ENCODE data around the gene CPNE2. TPM values are rescaled to one million over a fixed set of nuclear protein-coding genes. Genes with fewer than 3 reads are reported as not detected.
"Not testable (repeated sequence)": the region's sequence is repeated elsewhere in the genome, so short reads cannot be mapped to it uniquely, and the experiment has no call there.

Gene CPNE2
- total and polyA plus RNA-seq, 10 of the 15 experiments (the other 5 are each of a cell fraction or from before 2014, with no cell fraction given), result 3.1 to 22.1 (median 9.9) TPM

GRCh38 chr16:57070424-57070823 is 22.0 kb upstream of the CPNE2 start (continued):
- TF ChIP-seq, protein P1, sequence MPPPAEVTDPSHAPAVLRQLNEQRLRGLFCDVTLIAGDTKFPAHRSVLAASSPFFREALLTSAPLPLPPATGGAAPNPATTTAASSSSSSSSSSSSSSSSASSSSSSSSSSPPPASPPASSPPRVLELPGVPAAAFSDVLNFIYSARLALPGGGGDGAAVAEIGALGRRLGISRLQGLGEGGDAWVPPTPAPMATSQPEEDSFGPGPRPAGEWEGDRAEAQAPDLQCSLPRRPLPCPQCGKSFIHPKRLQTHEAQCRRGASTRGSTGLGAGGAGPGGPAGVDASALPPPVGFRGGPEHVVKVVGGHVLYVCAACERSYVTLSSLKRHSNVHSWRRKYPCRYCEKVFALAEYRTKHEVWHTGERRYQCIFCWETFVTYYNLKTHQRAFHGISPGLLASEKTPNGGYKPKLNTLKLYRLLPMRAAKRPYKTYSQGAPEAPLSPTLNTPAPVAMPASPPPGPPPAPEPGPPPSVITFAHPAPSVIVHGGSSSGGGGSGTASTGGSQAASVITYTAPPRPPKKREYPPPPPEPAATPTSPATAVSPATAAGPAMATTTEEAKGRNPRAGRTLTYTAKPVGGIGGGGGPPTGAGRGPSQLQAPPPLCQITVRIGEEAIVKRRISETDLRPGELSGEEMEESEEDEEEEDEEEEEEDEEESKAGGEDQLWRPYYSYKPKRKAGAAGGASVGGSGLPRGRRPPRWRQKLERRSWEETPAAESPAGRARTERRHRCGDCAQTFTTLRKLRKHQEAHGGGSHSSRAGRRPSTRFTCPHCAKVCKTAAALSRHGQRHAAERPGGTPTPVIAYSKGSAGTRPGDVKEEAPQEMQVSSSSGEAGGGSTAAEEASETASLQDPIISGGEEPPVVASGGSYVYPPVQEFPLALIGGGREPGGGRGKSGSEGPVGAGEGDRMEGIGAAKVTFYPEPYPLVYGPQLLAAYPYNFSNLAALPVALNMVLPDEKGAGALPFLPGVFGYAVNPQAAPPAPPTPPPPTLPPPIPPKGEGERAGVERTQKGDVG (CRISPR knock-in tag; IDR thresholded peaks at IDR 0.05), result no peak
- TF ChIP-seq RB1 (IDR thresholded peaks at IDR 0.05; ENCODE audit: borderline replicate concordance) (no peak), TCF3 (IDR thresholded peaks at IDR 0.05; ENCODE audit: borderline replicate concordance, insufficient read depth, low read depth, low read length) (no peak), BACH1 (IDR thresholded peaks at IDR 0.05; ENCODE audit: borderline replicate concordance) (no peak), RBBP5 (conservative IDR thresholded peaks at IDR 0.05) (no peak), NFIC (IDR thresholded peaks at IDR 0.05; ENCODE audit: low read depth, low read length) (no peak)

DNA sequence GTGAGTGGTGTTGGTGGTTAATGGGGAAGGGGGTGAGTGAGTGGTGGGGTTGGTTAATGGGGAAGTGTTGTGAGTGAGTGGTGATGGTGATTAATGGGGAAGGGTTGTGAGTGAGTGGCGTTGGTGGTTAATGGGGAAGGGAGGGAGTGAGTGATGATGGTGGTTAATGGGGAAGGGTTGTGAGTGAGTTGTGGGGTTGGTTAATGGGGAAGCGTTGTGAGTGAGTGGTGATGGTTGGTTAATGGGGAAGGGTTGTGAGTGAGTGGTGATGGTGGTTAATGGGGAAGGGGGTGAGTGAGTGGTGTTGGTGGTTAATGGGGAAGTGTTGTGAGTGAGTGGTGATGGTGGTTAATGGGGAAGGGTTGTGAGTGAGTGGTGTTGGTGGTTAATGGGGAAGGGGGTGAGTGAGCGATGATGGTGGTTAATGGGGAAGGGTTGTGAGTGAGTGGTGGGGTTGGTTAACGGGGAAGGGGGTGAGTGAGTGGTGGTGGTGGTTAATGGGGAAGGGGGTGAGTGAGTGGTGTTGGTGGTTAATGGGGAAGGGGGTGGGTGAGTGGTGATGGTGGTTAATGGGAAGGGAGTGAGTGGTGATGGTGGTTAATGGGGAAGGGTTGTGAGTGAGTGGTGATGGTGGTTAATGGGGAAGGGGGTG is 21.2 kb upstream of the CPNE2 start:
- not testable (repeated sequence) for FAIRE-seq

More for the DNA sequence above, 21.2 kb upstream of the CPNE2 start:
- H3K4me2 ChIP-seq (ENCODE audit: control insufficient read depth, insufficient read depth); DNase-seq (ENCODE audit: low read depth, low spot score); H3K9me3 ChIP-seq (replicated peaks; ENCODE audit: control insufficient read depth, insufficient read depth, low read length); H3K27ac ChIP-seq (ENCODE audit: control insufficient read depth, insufficient read depth); SMC1A ChIA-PET (ENCODE audit: uncharacterized antibody, unreplicated experiment); H3K9ac ChIP-seq (ENCODE audit: control insufficient read depth, insufficient read depth, low read length); H2AFZ ChIP-seq (ENCODE audit: control insufficient read depth, low read depth, low read length); intact Hi-C loops (cut with micrococcal nuclease; ENCODE audit: unreplicated experiment); ATAC-seq; in situ Hi-C loops (cut with MboI); H3K4me3 ChIP-seq; POLR2A ChIA-PET; H3K27me3 ChIP-seq (replicated peaks in 1 of 2; ENCODE audit: control insufficient read depth in 2 of 2, insufficient read depth in 2 of 2, low read length in 1 of 2); RAD21 ChIA-PET (ENCODE audit: unreplicated experiment); H4K20me1 ChIP-seq (ENCODE audit: control insufficient read depth, insufficient read depth); BruUV-seq (replicated peaks); H3K36me3 ChIP-seq (ENCODE audit: control insufficient read depth in 2 of 2, insufficient read depth in 2 of 2, low read length in 1 of 2); H3K79me2 ChIP-seq (ENCODE audit: control insufficient read depth, insufficient read depth, low read length): not testable (repeated sequence)
- CTCF ChIA-PET, result interaction anchor here (1.3 kb wide), 1 partner anchor 119 kb away, joined by 3 read pairs; no protein-coding TSS in a partner anchor
- WGBS (ENCODE audit: insufficient coverage, insufficient replicate concordance, low lambda C conversion rate, missing lambda C conversion rate), result 65% methylated on average over 4 of the region's 4 CpGs
- H3K4me1 ChIP-seq (ENCODE audit: control insufficient read depth, insufficient read depth, low read length), result peaks cover 13% of the 10 kb centered on the region
